ENCODE results near the gene ZNF827.

ZNF827 gene, protein sequence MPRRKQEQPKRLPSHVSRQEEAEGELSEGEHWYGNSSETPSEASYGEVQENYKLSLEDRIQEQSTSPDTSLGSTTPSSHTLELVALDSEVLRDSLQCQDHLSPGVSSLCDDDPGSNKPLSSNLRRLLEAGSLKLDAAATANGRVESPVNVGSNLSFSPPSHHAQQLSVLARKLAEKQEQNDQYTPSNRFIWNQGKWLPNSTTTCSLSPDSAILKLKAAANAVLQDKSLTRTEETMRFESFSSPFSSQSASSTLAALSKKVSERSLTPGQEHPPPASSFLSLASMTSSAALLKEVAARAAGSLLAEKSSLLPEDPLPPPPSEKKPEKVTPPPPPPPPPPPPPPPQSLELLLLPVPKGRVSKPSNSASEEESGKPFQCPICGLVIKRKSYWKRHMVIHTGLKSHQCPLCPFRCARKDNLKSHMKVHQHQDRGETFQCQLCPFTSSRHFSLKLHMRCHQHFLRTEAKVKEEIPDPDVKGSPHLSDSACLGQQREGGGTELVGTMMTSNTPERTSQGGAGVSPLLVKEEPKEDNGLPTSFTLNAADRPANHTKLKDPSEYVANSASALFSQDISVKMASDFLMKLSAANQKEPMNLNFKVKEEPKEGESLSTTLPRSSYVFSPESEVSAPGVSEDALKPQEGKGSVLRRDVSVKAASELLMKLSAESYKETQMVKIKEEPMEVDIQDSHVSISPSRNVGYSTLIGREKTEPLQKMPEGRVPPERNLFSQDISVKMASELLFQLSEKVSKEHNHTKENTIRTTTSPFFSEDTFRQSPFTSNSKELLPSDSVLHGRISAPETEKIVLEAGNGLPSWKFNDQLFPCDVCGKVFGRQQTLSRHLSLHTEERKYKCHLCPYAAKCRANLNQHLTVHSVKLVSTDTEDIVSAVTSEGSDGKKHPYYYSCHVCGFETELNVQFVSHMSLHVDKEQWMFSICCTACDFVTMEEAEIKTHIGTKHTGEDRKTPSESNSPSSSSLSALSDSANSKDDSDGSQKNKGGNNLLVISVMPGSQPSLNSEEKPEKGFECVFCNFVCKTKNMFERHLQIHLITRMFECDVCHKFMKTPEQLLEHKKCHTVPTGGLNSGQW

DNA sequence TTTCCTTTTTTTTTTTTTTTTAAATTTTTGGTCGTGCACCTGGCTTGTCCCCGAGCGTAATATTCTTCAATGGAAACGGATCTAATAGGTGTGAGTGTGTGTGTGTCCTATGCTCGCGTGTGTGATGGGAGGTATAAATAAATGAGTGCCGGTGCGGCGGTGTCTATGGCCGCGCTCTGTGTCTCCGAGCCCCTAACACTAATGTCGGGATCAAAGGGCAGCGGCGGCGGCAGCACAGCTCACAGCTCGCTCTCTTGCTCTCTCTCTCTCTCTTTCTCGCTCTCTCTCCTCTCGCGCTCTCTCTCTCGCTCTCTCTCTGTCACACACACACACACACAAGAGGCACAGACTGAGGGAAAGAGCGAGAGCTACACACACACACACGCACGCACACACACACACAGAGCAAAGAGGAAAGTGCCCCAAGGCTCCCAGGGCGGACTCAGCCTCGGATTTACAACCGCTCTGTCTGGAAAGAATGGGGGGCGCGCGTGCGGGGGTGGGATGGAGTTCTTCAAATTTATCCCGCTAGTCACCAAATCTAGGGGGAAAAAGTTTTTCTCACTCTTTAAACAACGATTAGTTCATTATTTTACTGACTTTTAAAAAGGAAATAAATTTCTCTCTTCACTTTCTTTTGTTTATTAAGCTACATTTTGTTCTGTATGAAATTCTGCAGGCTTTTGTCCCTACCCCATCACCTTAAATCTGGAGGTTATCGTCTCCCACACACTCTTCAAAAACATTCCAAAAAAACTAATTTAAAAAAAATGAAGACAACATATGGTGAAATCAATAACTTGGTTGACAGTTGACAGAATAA is at the start of gene ZNF827:
Gene ZNF827, minus strand, starts transcription at position 206 of the 823 bp plus-strand sequence. CDS start 416 bp downstream, outside the sequence.
- no peak for DNase-seq

DNA sequence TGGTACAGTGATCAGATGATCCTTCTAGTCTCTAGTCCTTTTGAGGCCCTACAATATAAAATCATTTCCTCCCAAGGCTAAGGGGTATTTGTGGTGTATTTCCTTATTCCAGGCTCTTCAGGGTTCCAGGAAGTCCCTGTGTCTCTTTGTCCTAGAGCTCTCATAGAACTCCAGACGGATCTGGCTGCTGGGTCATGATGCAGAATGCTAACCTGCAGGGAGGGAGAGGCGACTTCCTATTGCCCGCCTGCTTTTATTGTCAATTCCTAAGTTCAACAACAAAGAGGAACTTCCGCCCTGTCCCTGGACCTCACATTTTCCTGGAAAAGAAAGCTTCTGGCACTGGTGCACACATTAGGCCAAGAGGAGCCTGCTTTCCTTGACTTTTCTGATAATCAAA is 45.9 kb upstream of the ZNF827 start:
- DNase-seq, result no peak

DNA sequence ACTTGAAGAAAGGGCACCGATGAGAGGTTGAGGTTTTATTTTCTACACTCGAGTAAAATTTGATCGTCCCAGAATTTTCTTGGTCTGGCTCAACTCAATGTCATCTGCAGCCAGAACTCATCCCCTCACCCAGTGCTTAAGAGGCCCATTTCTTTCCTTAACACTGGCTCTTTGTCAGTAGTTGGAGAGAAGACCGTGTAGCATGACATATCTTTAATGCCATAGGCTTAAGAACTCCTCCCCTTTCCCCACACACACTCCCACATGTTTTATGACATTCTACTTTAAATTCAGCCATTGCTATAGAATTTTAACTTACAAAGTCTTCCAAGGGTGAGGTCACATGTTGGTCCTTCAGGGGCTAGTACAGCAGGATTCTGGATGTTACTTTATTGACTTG is 44.2 kb upstream of the ZNF827 start:
- DNase-seq, result no peak

DNA sequence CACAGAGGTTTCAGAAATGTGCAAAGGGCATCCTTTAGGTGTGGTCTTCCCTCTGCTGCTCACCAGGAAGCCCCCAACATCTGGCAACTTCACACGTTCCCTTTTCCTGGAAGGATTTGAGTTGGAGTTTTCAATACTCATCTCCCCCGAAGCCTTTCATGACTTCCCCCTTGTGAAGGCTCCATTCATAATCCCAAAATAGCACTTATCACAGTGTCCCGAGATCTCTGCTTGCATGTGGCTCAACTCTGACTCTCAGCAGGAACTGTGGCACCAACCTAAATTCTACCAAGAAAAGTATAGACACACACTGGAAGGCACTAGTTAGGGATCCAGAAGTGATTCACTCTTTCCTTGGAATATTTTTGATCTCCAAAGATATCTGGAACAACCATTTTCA is 40.5 kb upstream of the ZNF827 start:
- DNase-seq, result no peak

DNA sequence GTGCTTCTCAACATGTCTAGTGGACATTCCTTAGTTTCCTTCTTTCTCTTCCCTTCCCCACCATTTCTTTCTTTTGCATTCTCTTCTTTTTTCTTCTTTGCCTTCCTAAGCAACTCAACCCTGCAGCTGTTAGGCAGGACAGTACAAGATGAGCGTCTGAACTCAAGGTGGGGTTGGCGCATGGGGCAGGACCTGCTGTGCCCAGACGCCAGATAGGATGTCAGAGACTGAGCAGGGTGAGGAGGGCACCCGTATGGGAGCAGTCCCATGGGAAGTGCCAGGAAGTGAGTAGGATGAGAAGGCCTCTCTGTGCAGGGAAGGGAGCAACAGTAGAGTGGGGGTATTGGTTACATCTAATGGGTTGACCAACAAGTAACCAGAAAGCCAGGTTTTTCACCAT is 38.1 kb upstream of the ZNF827 start:
- no peak for DNase-seq

DNA sequence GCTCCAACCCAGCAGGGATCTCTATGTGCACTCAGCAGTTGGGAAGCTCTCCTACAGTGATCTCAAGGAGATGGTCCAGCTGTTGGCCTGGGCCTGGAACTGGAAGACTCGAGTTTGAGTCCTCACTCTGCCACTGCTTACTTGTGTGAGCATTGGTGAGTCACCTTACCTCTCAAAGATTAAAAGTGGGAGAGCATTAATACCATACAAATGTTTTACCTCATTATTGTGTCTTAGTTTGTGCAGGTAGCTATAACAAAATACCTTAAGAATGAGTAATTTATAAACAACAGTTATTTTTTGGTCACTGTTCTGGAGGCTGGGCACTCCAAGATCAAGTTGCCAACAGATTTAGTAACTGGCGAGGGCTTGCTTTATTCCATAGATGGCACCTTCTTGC is 21.4 kb upstream of the ZNF827 start:
- no peak for DNase-seq

DNA sequence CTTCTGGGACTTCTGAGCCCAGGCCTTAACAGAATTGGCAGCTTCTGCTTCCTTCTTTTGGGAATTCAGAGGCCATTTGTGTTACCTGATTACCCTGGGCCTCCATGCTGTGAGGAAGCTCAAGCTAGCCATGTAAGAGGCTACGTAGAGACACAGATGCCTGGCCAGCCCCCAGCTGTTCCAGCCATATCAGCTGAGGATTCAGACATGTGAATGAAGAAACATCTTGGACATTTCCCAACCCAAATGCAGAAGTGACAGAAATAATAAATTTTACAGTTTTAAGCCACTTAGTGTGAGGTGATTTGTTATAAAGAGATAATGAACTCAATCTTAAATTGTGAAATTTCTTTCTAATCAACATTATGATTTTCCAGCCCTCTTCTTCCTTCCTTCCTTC is 18.7 kb upstream of the ZNF827 start:
- DNase-seq, result no peak

DNA sequence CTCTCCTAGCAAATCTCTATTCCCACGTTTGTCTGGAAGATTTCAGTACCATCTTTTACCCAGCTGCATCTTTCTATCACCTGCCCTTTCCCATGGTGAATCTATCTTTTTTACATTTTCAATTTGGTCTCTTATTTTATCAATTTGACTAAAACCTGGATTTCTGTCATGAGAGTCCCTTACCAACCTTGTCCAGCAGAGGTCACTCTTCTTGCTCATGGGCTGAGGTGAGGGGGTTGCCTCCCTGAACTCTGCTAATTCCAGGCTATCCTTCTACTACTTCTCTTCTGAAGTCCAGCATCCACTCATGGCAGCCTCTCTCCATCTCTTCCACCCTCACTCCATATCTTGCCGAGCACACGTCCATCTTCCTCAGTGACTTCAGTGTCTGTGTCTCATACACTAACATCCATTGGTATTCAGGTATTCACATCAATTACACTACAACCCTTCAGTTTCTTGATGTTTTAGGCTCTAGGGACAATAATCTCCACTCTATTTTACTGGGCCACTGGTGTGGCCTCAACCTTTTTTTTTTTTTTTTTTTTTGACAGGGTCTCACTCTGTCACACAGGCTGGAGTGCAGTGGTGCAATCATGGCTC is 17.8 kb upstream of the ZNF827 start:
- DNase-seq, result peak; percentile 5 to 22

DNA sequence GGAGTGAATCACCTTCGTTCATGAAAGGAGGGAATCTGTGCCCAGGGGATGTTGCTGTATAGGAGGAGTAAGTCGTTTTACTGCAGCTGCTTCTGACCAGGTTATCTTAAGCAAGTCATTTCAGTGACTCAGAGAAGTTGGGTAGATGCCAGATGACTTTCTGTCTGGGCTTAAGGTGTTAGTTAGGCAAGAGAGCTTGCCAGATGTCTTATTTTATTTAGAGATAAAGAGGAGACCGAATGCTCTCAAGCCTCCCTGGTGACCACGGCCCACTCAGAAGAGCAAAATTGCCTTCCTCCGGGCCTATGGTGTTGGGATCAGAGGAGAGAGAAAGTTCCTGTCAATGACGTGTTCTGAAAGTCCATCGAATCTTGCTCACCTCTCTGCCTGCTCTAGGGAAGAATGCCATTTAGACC is 16.3 kb upstream of the ZNF827 start:
- DNase-seq, result no peak

DNA sequence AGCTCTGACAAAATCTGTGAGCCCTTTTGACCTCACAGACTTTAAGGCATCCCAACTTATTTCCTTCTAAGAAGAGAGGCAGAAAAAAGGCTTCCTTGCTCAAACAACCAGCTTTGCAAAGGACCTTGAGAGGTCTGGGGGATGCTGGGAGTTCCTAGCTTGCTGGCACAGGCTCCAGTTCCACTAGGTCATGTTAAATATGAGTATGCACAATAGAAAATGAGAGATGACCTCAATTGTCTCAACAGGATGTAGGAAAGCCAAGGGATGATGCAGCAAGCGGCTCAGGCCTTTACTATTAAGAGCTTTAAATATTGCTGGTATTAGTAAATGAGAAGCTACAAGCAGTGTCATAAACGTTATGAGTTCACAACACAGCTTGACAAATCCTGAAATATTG is 13.3 kb upstream of the ZNF827 start:
- no peak for DNase-seq

DNA sequence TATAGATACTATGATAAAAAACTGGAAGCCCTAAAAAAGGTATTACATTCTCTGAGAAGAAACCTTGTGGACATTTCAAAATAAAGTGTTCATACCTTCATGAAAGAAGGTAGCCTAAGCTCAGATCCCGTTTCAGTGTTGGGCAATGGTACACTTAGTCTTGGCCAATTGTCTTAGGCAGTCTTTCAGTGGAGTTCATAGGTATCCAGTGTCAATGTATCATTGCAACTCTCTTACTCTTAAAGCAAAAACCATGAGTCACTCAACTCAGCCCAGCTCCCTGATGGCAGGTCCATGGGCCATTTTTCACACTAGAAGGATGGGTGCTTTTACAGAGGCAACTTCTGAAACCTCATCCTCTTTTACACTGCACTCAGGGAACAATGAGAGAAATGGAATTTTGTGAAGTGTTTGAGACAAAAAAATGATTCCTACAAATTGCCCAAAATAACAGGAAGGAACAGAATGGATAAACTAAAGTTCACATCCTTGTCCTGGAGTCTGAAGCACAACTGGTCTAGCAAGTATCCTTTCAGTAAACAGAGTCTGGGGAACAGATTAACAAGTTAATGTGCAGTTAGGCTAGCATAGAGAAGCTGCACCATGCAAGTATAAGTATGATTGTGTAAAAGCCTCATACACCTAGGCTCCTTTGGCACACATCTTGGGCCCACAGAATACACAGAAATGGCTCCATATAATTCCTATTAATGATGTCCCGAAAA is 7.0 kb upstream of the ZNF827 start:
- DNase-seq, result no peak

DNA sequence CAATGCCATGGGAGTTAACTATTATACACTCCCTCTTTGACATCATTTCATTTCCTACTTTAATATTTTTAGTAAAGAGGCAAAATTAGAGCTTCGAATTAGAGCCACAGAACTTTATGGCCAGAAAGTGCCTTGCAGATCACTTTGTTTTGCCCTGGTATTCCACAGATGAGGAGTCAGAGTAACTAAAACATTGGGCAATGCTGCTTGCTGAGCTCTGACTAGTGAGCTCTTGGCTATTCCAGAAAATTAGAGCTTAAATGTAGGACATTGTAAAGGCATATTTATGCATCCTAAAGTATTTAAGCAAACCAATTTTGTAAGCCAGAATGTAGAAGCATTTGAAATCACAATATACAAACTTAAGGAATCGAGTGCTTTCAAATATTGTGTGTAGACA is 6.3 kb upstream of the ZNF827 start:
- DNase-seq, result no peak

DNA sequence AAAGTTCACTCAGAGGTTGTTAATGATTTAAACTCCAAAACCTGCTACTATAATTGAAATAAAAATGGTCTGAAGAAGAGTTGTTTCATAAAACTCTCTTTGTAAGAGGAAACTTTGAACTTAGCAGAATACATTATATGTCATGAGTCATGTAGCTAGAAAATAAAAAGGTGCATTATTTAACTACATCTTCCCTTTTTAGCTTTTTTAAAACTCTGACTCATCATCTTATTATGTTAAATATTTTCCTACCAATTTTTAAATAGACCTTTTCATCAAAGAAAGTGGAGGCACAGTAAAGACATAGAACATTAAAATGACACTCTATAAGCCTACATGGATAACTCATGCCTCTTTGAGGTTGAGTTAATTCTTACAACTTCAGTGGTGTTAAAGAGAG is 1.2 kb upstream of the ZNF827 start:
- no peak for DNase-seq

DNA sequence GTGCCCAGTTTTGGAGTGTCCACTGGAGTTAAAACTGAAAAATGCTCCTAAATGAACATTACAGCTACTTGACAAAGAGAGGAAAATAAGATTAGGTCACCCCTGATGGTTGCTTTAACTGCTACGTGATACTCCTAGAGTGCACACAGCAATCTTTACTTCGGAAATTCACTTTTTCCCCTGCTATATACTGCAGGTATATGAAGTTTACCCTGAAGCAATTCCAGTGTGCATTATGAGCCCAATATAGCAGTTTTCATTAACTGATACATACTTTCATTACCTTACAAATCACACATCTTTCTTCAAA is 773 bp upstream of the ZNF827 start:
- no peak for DNase-seq

DNA sequence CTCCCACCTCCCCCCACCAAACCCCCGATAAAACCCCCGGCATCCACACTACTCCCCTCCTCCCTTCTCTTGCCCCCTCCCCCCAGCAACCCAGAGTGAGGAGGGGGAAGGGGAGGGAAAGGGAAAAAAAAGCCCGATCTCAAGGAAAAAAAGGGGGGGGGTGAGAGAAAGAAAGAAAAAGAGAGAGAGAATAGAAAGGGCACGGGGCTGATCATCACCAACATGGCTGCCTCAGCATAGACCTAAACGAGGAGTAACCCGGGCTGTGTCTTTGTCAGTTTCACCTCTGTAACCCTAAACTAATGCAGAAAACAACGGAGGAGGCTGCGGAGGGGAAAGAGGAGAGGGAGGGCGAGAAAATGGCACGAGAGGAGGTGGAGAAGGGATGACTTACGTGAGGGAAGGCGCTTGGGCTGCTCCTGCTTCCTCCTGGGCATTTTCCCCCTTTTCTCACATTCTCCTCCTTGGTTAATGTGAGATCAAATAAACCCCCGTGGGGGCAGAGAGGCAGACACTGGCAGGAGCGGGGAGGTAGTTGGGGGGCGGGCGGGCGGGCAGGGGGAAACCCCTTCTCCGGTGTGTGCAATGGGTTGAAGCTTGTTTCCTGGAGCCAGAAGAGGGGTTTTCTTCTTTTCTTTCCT is 532 bp downstream of the ZNF827 start:
- DNase-seq, result no peak

DNA sequence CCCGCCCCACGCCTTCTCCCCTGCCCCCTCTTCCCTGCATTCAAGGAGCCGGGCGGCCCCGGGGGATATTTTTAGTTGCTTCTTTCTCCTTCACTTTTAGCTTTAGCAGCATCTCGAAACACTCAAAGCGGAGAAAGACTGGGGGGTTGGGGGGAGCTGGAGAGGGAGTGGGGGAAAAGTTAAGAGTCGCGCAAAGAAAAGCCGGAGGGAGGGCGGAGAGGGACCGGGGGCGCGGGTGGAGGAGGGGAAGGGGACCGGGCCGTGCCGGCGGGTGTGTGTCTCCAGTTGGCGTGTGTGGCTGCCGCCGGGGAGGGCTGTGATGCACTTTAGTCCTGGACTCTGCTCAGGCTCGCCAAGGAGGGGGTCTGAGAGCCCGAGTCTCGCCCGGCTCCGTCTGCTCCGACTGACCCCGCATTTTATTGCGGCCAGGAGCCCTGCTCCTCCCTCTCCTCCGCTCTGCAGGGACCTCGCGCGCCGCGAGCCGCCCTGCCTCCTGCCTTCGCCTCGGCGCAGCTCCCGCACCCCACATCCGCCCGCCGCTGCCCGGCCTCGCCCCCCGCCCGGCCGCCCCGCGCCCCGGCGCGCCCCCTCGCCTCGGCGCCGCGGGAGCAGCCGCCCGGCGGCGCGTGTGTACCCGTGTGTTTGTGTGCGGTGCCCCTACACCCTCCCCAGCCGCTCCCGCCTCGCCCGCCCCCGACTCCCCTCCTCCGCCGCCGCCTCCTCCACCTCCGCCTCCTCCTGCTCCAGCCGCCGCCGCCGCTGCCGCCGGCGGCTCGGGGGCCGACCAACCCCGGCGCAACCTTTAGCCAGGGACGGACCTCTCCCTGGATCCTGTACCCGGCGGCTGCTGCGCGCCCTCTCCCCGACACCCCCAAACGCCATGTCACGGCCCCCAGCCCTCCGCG is 1.4 kb downstream of the ZNF827 start:
- no peak for DNase-seq

DNA sequence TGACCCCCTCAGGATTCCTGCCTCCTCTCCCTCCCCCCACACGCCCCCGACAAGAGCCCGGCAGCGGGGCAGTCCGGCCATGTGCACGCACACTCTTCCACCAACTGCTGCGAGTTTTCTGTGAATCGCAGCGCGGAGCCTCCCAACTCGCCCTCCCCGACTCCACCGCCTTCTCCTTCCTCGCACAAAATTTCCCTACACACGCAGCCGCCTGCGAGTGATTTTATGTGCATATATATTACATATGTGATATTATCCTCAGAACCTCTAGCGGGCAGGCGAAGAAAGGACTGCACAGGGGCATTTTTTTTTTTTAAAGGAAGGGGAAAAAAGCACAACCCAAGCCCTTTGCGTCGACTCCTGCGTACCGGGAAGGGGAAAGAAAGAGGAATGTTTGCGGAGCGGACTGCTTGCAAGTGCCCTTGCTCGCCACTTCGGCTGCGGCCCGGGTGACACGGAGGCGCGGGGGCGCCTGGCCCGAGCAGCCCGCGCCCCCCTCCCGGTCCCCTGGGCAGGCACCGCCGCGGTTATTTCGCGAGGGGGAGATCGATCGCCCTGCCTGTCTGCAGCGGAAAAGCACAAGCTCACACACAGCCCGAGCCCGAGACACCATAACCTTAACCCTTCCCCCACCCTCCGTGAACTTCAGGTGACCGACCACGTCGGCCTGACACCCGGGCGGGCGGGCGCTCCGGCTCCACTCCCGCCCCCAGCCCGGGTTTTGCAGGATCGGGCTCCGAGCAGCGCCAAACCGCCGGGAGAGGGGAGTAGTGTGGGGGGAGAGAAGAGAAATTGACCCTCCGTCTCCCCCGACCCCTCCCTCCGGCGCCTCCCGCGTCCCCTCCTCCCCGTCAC is 2.3 kb downstream of the ZNF827 start:
- no peak for DNase-seq

DNA sequence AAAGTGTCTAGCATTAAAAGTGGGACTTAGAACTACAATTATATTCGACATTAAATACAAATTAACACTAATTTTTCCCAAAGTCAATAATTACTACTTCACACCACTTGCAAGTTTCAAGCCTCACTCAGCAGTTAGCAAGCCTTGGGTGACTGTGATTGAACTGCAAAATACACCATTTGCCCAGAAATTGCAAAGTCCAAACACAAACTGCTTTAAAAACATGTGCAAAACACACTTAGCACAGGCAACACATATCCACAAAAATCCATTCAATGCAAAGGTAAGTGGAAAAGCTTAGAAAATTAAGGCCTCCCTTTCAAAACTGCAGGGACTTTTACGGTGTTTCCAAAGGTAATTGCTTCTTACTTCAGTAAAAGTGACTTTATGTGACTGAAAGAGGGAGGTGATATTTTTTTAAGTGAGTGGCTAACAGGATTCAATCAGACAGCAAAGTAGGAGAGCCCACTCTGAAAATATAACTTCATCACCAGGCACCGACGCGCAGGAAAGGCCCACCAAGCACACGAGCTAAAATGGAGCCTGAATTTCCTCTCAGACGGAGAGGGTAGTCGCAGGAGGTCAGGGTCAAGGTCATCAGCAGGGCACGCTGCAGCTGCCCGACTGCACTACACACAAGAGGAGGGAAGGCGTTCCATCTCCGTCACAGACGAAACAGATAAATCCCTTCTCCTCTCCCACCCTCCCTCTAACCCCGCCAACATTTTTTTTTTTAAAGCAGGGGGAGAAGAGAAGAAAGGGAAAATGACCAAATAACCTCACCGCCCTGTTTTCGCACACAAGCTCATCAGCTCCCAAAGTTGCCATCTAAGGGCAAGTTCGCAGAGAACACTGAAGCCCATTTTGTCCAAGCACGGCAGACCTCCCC is 3.1 kb downstream of the ZNF827 start:
- no peak for DNase-seq
